Smooth muscle cell (in vitro differentiated cells): ENCODE measurements around the gene MPG. TPM values are rescaled to one million over a fixed set of nuclear protein-coding genes. Genes with fewer than 3 reads are reported as not detected.

Experiments
- DNase-seq: peaks from one replicate; lab custom pipeline; 2025; ENCODE audit not compliant: unreplicated experiment; lab: John Stamatoyannopoulos, UW
- H2AFZ ChIP-seq: fragments of 200-600 bp; sonication (generic); 2 replicates; pipeline ENCODE4 v1.6.0; 2016; ENCODE audit warnings: antibody characterized with exemption, low read depth, mild to moderate bottlenecking
- H3F3A ChIP-seq: fragments of 200-600 bp; sonication (generic); 2 replicates; pipeline ENCODE4 v1.6.0; 2017; ENCODE audit warnings: antibody characterized with exemption, low read depth
- H3K27ac ChIP-seq: fragments of 200-600 bp; sonication (generic); 2 replicates; pipeline ENCODE4 v1.5.1; 2016; ENCODE audit warnings: low read depth, mild to moderate bottlenecking
- H3K27me3 ChIP-seq: fragments of 200-600 bp; sonication (generic); 2 replicates; pipeline ENCODE4 v1.6.1; 2016; ENCODE audit warnings: low read depth, mild to moderate bottlenecking
- H3K36me3 ChIP-seq: fragments of 200-600 bp; sonication (generic); 2 replicates; pipeline ENCODE4 v1.5.1; 2016; ENCODE audit warnings: low read depth
- H3K4me1 ChIP-seq: fragments of 200-600 bp; sonication (generic); 2 replicates; pipeline ENCODE4 v1.5.1; 2016; ENCODE audit warnings: low read depth
- H3K4me2 ChIP-seq: fragments of 200-600 bp; sonication (generic); 2 replicates; pipeline ENCODE4 v1.6.0; 2016; ENCODE audit warnings: mild to moderate bottlenecking
- H3K4me3 ChIP-seq: fragments of 200-600 bp; sonication (generic); 2 replicates; pipeline ENCODE4 v1.5.1; 2016; ENCODE audit warnings: mild to moderate bottlenecking
- H3K79me2 ChIP-seq: fragments of 200-600 bp; sonication (generic); 2 replicates; pipeline ENCODE4 v1.6.0; 2016; ENCODE audit warnings: low read depth, mild to moderate bottlenecking
- H3K9ac ChIP-seq: fragments of 200-600 bp; sonication (generic); 2 replicates; pipeline ENCODE4 v1.6.0; 2016; ENCODE audit warnings: low read depth
- H3K9me3 ChIP-seq: fragments of 200-600 bp; sonication (generic); replicated peaks from 2 replicates; pipeline ENCODE4 v1.5.1; 2016; ENCODE audit warnings: low read depth
- H4K20me1 ChIP-seq: fragments of 200-600 bp; sonication (generic); 2 replicates; pipeline ENCODE4 v1.6.0; 2016; ENCODE audit warnings: low read depth
- CTCF ChIP-seq: fragments of 200-600 bp; sonication (generic); IDR thresholded peaks from 2 replicates; pipeline ENCODE4 v1.5.1; 2017; ENCODE audit warnings: borderline replicate concordance, mild to moderate bottlenecking, antibody characterized with exemption; ENCODE audit not compliant: insufficient read depth, poor library complexity, severe bottlenecking
- WGBS: methylation state at CpG from one replicate; pipeline ENCODE4 v1.1.7; 2016; ENCODE audit warnings: low lambda C conversion rate; 5-methylcytosine and 5-hydroxymethylcytosine counted together
- polyA plus RNA-seq: library from polyadenylated mRNA; unstranded; fragments of >200 nt; fragmentation: Nextera tagmentation; extraction: Ambion mirVana; gene quantifications from 2 replicates; pipeline ENCODE4 v1.2.1, GENCODE V29; 2016
- total RNA-seq: library from RNA; depleted of rRNA; stranded (reverse); fragments of >200 nt; gene quantifications from 2 replicates; pipeline ENCODE4 v1.2.3, GENCODE V29; 2014

The MPG gene
- total and polyA plus RNA-seq, 2 experiments from 2014 or later = 84.7 to 120 TPM

- Histone ChIP-seq H3K36me3 (no peaks in the 10 kb centered on the region), H3K79me2 (peaks cover 12% of the 10 kb centered on the region), H3K27me3 (no peaks in the 10 kb centered on the region), H3K4me2 (no peak overlapping the region), H3K9ac (no peak overlapping the region), H3K4me3 (no peak overlapping the region), H3K4me1 (peaks cover 6% of the 10 kb centered on the region), H3F3A (no peaks in the 10 kb centered on the region), H2AFZ (no peak overlapping the region), H4K20me1 (peaks cover 3% of the 10 kb centered on the region), H3K27ac (no peak overlapping the region), H3K9me3 (no peaks in the 10 kb centered on the region)
- no peak for TF ChIP-seq CTCF
- WGBS = 89% methylated on average over 15 of the region's 15 CpGs
- no peak for DNase-seq
Measured at GRCh38 chr16:50769-51591, 27.0 kb upstream of the MPG start.

- no peaks in the 10 kb centered on the region for H3K27me3 ChIP-seq
- DNase-seq = peak; percentile 94
- TF ChIP-seq CTCF = no peak
- H3K36me3 ChIP-seq = no peaks in the 10 kb centered on the region
- H4K20me1 ChIP-seq = peaks cover 3% of the 10 kb centered on the region
- no peaks in the 10 kb centered on the region for H3K9me3 ChIP-seq
- H3F3A ChIP-seq = no peaks in the 10 kb centered on the region
- peak within 1 kb of the TSS; percentile 97 for H3K4me2 ChIP-seq
- H3K9ac ChIP-seq = peak within 1 kb of the TSS; percentile 74
- peaks cover 6% of the 10 kb centered on the region for H3K4me1 ChIP-seq
- WGBS = 4% methylated on average over 79 of the region's 91 CpGs
- H2AFZ ChIP-seq = peak within 1 kb of the TSS; percentile 80
- H3K27ac ChIP-seq = peak within 1 kb of the TSS; percentile 41
- H3K79me2 ChIP-seq = peaks cover 12% of the 10 kb centered on the region
- H3K4me3 ChIP-seq = peak within 1 kb of the TSS; percentile 68
Measured at GRCh38 chr16:53346-54236, 24.4 kb upstream of the MPG start, which contains the start of the genes POLR3K and SNRNP25. POLR3K (minus strand) TSS chr16:53608; CDS start chr16:53586, 22 bp downstream. SNRNP25 (plus strand) TSS chr16:53828; CDS start chr16:54017, 189 bp downstream.

GRCh38 chr16:54237-54581, 23.8 kb upstream of the MPG start:
- Histone ChIP-seq H3K9me3 (no peaks in the 10 kb centered on the region), H3K9ac (peak overlapping the region; percentile 74), H3K4me2 (peak overlapping the region; percentile 97), H3K4me3 (peak overlapping the region; percentile 68), H2AFZ (no peak overlapping the region), H3K36me3 (no peaks in the 10 kb centered on the region), H3K27me3 (no peaks in the 10 kb centered on the region), H3K4me1 (peaks cover 6% of the 10 kb centered on the region), H3F3A (no peaks in the 10 kb centered on the region), H4K20me1 (peaks cover 3% of the 10 kb centered on the region), H3K27ac (no peak overlapping the region), H3K79me2 (peaks cover 12% of the 10 kb centered on the region)
- no peak for DNase-seq
- WGBS = 66% methylated on average over 12 of the region's 12 CpGs
- TF ChIP-seq CTCF = no peak
